ENCODE data around the gene KIF16B.
"Not testable (repeated sequence)": the region's sequence is repeated elsewhere in the genome, so short reads cannot be mapped to it uniquely, and the experiment has no call there.

The KIF16B gene

DNA sequence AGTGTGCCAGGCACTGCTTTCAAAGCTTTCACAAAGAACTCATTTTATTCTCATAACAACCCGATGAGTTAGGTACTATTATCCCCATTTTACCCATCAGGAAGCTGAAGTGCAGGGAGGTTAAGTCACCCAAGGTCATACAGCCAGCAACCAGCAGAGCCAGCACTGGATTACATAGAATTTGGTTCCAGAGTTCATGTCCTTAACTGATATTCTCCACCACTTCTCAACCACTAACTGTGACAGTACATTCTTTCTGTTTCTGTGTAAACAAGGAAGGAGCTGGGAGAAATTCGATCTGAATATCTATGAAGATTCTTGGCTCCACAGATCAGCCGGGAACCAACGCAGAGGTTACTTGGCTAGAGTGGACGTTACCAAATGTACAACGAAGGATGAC is 98.0 kb downstream of the KIF16B start:
- no peak for DNase-seq

DNA sequence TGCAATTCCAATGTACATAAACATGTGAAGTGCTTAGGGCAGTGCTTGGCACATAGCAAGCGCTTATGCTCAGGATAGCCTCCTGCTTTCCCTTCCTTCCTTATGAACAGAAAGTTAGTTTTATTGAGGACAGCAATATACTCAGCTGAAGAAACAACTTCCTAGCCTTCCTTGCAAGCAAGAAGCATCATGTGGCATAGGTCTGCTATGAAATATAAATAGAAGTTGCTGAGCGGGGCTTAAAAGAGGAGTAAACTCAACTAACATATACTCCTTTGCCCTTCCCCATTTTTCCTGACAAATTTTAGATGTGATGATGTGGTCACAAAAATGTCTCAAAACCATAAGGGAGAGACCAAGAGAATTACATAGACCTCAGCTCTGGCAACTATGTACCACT is 98.9 kb downstream of the KIF16B start:
- DNase-seq: no peak

DNA sequence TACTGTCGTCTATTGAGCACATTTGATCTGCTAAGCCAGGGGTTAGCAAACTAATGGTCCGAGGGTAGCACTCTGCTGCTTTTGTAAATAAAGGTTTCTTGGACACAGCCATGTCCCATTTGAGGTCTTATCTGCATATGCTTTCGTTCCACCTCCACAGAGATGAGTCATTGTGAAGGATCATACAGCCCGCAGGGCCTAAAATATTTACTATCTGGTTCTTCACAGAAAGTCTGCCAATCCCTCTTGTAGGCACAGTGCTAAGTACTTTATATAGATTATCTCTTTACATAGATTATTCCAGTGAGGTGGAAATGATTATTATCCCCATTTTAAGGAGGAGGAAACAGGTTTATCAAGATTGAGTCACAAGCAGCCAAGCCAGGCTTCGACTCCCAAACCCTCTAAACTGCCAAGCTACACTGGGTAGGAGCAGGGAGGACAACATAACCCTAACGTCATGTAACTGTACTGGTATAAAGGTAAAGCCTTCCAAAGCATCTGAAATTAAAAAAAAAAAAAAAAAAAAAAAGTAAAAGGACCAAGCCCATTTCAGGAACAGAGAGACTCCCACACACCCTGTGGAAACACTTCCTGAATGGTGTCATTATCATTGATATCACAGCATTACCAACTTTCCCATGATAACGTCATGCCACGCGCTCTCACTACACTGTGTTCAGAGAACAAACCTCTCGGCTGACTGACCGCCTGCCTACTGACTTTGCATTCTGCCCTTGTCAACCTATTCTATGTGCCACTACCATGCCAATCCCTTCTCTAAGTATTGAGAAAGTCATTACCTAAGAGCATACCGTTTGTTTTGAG is 101.0 kb downstream of the KIF16B start:
- no peak for DNase-seq

DNA sequence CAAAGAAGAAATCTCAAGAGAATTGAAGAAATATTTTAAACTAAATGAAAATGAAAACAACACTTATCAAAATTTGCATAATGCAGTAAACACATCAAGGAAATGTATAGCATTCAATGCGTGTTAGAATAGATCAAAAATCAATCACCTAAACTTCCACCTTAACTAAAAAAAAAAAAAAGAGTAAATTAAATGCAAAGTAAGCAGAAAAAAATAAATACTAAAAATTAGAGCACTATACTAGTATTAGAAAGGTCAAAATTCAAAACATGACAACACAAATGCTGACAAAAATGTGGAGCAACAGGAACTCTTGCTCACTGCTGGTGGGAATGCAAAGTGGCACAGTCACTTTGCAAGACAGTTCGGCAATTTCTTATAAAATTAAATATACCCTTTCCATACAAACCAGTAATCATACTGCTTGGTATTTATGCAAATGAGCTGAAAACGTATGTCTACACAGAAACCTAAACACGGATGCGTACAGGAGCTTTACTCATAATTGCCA is 103.8 kb downstream of the KIF16B start:
- DNase-seq: no peak

DNA sequence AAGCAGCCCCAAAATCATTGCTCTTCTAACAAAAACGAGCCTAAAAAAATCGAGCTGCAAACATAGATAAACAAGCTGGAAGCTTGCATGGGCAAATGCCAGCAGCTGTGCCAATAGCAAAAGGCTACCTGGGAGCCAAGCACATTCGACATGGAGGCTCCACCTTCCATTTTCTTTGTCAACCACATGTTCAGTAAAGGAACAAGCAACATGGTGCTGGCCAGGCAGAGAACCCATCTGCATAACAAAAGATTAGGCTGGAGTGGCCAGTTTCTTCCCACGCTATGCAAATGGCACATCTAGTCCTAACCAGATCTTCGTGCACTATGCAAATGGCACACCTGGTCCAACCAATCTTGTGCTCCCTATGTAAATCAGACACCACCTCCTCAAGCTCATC is 110.5 kb downstream of the KIF16B start:
- DNase-seq: no peak

DNA sequence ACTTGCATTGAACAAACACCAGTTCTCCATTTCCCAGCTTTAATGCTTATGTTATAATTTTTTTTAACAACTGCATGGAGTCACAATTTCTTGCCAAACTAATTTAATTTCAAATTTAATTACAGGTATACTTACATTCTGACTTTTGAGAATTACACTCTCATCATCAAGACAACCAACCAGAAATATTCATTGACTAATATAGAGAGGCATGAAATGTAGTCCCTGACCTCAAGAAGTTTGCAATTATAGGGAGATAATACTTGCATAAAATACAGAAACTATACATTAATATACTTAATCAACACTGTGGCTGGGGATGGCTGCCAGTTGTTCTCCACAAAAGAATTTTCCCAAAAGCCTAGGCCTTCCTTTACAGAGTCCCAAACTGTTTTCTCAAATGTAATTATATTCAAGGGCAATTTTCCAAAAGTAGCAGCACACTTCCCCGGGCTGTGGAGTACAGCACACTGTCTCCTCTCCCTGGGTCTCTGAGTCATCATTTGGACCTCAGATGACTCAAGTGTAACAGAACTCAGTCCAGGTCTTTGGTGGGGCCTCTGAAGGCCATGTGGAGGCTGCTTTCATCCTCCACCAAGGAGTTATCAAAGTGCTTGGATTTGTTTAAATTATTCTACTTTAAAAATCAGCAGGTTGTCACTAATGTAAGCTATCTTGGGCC is 114.1 kb downstream of the KIF16B start:
- DNase-seq: no peak

DNA sequence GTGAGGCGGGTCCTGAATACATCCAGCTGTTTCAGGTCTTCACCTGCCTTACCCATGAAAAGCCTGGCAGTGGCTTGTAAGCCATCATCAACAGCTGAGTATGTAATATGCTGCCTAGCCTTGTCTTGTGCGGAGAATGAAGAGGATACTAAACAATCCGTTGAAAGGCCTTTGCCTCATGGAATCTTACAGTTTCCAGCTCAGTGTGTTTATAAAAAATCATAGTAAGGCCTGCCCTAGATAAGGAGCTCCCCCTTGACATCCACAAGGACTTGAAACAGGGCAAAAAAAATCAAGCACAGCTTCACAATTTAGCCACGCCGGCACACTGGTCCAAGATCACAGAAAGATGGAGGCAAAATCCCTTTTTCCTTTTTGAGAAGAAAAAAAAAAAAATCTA is 115.7 kb downstream of the KIF16B start:
- DNase-seq: no peak

DNA sequence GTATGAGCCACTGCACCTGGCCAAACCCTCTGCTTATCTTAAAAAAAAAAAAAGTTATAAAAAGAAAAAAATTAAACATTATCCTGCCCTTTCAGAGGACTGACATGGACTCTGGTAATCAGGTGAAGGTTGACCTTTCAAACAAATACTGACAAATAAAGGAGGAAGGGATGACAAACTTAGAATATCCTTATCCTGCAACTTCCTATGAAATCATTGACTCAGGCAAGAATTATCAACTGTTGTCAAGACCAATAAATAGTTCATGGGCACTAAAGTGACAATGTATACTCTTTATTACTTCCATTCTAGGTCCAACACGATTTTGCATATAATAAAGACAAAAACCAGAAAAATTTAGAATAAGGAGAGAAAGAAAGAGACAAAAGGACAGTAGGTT is 117.9 kb downstream of the KIF16B start:
- no peak for DNase-seq

DNA sequence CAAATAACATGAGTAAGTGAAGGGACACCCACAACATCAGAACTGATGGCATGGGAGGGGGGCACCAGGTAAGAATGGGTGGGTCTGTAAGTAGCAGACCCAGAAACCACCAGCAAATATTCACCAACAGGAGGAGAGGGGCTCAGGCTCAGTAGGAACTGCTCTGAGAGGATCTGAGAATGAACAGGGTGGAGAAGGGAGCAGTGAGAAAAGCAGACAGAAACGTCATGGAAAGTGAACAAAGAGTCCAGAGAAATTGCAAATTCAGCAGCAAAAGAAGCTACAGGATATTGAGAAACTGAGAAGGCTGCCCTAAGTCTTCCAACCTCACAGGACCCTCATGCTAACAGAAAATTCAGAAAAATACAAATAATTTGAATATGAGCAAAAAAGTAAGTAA is 121.3 kb downstream of the KIF16B start:
- no peak for DNase-seq

DNA sequence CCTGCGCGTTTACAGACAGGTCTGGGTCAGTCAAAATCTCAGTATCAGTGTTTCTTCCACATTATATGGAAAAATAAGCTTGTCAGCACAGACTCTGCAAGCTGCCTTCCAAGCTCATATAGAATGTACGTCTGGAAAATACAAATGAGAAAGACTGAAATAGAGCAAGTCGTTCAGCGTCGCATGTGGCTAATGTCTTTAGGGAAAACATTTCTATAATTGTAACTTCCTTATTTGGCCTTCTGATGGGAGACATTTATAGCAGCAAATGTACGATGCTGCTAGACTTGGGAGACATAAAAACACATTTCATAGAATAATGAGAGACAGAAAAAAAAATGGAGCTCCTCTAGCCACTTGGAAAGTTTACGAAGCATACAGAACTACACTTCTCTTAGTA is 122.2 kb downstream of the KIF16B start:
- no peak for DNase-seq

DNA sequence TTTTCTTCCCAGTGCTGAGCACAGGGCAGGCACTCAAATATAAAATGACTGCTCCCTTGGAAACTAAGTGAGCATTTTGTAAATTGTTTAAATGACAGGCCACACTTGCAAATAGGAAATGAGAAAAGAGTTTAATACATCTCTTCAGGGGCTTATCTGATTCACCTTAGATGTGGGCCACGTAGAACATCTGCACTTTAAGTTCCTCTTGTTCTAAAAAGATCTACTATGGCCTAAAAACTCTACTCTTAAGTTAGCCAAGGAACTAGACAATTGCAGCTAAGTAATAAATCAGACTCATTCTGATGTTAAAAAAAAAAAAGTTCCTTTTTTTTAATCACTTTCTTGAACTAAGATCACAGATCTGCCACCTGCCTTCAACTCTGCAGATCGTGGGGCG is 126.3 kb downstream of the KIF16B start:
- DNase-seq: no peak

DNA sequence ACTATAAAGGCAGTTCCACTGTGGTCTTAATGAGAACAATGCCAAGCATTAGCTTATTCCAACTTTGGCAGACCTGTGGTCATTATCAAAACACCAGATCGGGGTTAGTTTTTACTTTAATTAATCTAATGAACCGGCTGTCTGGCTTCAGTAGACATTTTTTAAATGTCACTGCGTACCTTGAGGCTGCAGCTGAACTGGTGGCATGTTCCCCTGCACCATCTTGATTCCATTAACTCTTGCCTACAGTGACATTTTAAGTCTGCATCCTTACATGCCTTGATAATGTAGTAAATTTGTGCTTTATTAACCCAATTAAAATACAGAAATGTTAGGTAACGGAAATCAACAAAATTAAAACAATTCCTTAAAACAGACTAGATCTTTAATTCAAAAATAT is 127.0 kb downstream of the KIF16B start:
- no peak for DNase-seq

DNA sequence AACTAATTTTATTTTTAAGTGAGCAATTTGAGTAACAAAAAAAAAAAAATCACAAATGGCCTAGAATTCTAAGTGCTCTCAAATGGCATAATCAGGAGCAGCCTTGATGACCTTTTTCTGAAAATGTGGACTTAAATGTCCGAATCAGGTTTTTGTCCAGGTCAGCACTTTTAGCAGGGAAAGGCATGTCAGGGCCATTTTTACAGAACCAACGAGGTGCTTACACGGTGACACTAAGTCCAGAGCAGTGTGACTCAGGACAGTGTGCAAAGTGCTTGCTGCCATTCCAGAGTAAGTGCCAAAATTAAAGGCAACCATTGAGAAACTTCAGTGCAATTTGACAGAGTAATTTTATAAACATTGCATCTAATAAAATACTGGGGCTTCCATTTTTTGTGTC is 127.8 kb downstream of the KIF16B start:
- no peak for DNase-seq

DNA sequence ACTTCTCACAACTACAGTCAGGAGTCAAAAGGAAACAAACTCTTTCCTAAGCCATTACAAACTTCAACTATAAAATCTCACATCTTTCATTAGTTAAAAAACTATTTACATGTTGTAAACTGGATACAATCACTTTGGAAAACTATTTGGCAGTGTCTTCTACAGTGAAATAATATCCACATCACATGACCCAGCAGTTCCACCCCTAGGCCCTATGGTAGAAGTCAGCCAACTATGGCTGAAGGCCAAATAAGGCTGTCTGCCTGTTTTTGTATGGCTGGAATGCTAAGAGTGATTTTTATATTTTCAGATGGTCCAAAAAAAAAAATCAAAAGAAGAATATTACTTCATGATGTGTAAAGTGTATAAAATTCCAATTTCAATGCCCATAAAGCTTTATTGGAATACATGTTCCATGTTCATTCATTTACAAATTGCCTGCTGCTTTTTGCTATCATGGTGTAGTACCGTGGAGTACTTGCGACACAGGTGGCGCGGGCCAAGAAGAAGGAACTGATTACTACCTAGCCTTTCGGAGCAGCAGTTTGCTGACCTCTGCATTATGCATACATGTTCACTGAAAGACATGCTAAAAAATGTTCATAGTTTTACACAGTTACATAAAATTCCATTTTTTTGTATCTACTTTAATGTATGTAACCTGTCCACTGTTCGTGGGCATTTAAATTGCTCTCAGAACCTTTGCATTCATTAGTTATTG is 129.0 kb downstream of the KIF16B start:
- DNase-seq: no peak

DNA sequence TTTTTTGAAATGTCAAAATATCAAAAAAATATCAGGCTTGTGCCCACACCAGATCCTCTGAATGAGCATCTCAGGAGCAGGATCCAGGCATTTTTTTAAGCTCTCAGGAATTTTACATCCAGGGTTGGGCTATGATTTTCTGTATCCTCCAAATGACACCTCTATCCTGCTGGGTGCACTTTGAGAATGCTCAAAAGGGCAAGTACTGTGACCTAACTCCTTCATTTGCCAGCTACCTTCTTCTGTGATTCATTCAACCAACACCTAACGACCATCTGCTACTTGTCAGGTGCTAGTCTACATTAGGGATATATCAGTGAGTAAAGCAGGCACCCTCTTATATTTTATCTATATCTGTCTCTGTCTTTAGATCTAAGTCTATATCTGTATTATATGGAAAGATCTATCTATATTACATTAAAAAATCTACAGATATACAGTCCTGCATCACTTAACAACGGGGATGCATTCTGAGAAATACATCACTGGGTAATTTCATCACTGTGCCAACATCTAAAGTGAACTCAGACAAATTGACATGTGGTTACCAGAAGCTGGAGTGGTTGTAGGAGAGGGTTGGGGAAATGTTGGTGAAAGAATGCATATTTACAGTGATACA is 131.6 kb downstream of the KIF16B start:
- DNase-seq: no peak

DNA sequence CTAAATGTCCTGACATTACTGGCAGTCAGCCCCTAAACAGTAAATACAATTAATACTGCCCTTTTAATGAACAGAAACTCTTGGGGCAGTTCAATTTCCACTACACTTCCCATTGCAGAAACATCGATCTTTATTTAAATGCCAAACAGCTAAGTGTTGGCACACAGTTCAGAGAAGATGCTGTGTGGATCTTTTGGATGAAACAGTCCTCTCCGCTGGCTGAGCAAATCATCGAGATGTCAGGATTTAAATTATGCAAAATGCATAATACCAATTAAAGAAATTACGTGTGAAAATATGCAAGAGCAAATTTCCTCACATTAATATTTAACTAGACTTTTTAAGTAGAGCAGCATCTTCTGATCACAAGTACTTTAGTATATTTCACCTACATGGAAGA is 132.6 kb downstream of the KIF16B start:
- no peak for DNase-seq

DNA sequence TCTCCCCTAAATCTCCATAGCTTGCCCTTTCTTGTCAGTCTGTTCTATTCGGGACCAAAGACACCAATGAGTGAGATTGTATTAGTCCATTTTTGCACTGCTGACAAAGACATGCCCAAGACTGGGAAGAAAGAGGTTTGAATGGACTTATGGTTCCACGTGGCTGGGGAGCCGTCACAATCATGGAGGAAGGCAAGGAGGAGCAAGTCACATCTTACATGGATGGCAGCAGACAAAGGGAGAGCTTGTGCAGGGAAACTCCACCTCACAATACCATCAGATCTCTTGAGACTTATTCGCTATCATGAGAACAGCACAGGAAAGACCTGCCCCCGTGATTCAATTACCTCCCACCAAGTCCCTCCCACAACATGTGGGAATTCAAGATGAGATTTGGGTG is 133.7 kb downstream of the KIF16B start:
- DNase-seq: not testable (repeated sequence)

DNA sequence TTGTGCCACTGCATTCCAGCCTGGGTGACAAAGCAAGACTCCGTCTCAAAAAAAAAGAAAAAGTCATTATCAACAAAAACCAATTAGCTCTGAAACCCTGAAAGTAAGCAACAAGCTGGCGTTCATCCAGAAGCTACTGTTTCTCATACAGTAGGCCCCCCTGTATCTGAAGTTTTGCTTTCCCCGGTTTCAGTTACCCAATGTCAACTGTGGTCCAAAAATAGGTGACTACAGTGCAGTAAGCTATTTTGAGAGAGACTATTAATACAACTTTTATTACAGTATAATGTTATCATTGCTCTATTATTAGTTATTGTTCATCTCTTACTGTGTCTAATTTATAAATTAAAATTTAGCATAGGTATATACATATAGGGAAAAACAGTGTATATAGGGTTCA is 135.1 kb downstream of the KIF16B start:
- no peak for DNase-seq

DNA sequence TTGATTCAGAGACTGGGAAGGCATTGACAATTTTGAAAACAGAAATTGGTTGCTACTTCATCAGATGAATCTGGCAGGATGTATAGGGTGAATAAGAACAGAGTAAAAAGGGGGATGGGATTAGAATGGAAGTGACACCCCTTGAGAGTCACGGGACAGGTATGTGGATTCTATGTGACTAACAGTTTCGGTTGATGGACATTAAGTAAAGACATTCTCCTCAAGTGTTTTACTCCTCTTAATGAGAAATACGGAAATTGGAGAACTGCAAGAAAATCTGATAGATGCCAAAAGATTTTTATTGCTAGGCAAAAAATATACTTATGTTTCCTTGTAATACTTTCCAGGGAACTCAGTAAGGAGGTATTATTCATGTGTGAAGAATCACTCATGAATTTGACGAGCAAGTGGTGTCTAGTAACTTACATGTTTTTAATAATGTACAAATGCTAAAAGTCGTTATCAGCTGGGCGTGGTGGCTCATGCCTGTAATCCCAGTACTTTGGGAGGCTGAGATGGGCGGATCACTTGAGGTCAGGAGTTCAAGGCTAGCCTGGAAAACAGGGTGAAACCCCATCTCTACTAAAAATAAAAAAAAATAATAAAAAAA is 135.8 kb downstream of the KIF16B start:
- no peak for DNase-seq

DNA sequence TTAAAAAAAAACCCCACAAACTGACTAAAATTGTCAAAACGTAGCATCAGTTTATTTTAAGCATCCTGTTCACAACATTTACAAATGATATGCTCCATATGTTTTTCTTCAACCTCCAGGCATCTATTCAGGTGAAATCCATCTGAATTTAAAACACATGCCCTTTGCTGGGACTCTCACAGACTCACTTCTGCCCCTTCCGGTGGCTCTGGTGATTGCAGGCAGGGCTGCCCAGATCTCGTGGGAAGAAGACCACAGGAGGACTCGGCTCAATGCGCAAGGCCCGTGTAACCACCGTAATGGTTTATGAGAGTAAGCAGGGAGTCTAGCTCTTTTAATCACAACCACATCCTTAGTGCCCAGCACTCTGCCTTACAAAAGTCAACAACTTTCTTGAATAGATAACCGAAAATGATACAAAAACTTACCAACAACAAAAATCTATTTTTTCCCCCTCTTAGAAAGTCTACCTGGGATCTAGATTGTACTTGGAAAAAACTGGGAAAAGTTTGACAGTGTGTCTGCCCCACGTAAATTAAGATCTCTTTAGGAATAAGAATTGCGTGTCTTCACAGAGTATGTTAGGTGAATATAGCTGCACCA is 139.1 kb downstream of the KIF16B start:
- DNase-seq: no peak

DNA sequence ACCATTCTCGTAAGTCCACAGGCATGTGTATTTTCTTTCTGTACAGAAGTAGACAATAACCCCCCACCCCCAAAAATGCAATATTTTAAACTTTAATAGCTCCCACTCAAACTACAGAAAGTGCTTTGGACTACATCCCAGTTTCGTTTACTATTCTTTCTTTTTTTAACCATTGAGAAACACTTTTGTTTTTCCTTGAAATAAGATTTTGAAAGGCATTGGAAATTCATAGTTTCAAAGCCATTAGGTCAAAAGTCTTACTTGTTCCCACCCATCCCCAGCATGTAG is 140.0 kb downstream of the KIF16B start:
- DNase-seq: no peak

DNA sequence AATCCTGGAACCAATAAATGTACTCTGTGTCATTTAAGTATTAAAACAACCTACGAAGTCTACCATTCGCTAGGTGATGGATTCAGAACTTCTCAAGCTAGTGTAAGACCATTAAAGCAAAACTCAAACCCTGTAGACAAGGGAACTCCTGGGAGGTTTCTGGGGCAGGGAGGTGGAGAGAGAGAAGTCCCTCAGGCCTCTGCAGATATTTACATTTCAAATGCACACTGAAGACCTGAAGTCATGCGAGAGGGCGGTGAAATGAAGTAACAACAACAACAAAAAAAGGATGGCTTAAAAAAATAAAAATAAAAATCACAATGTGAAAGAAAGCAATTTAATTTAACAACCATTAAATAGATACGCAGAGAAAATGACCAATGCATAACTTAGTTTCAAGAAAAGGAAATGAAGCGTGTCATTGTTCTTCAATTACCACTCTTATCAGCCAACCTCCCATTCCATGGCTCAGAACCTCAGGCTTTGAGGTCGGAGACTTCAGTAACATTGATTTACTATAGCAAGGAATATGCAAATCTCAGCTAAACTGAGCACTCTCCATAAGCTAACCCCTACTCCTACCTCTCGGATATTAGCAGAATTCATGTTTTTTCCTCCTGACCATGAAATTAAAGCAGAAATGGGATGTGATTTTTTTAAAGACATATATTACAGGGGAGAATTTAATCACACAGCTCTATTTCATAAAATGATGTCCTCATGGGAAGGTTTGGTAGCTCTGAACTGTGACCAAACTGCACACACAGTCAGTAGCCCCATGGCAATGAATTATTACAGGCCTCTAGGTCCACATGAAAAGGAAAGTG is 140.6 kb downstream of the KIF16B start:
- DNase-seq: no peak
